Ishikawa (cell line): ENCODE measurements around the gene DDI2.

Source experiments
- CEBPB ChIP-seq: IDR thresholded peaks from 2 replicates; pipeline ENCODE4 v1.6.1; 2012
- CREB1 ChIP-seq: IDR thresholded peaks from 2 replicates; pipeline ENCODE4 v1.6.1; 2012; ENCODE audit warnings: low read depth
- EGR1 ChIP-seq: IDR thresholded peaks from 2 replicates; pipeline ENCODE4 v1.6.1; 2012
- EP300 ChIP-seq: IDR thresholded peaks from 2 replicates; pipeline ENCODE4 v1.6.1; 2012; ENCODE audit warnings: borderline replicate concordance
- FOXM1 ChIP-seq: IDR thresholded peaks from 2 replicates; pipeline ENCODE4 v1.6.1; 2012; ENCODE audit warnings: low read depth, borderline replicate concordance
- MAX ChIP-seq: IDR thresholded peaks from 2 replicates; pipeline ENCODE4 v1.6.1; 2012
- NFIC ChIP-seq: IDR thresholded peaks from 2 replicates; pipeline ENCODE4 v1.6.1; 2012
- RAD21 ChIP-seq: IDR thresholded peaks from 2 replicates; pipeline ENCODE4 v1.6.1; 2012; ENCODE audit warnings: low read depth
- TAF1 ChIP-seq: IDR thresholded peaks from 2 replicates; pipeline ENCODE4 v1.6.1; 2012; ENCODE audit warnings: low read depth, mild to moderate bottlenecking
- TCF12 ChIP-seq: IDR thresholded peaks from 2 replicates; pipeline ENCODE4 v1.6.1; 2012; ENCODE audit warnings: low read depth
- TEAD4 ChIP-seq: IDR thresholded peaks from 2 replicates; pipeline ENCODE4 v1.6.1; 2012
- YY1 ChIP-seq: IDR thresholded peaks from 2 replicates; pipeline ENCODE4 v1.6.1; 2012; ENCODE audit warnings: low read depth
- TF ChIP-seq, protein P1 (sequence below): IDR thresholded peaks from 2 replicates; pipeline ENCODE4 v1.6.1; 2012; ENCODE audit warnings: low read depth, mild to moderate bottlenecking
- TF ChIP-seq, protein P2 (sequence below): IDR thresholded peaks from 2 replicates; pipeline ENCODE4 v1.6.1; 2012

- no peak for TF ChIP-seq TCF12
- TF ChIP-seq MAX: no peak; the same call in 1 of the 2 replicates
- no peak for TF ChIP-seq YY1
- TF ChIP-seq, protein P1, sequence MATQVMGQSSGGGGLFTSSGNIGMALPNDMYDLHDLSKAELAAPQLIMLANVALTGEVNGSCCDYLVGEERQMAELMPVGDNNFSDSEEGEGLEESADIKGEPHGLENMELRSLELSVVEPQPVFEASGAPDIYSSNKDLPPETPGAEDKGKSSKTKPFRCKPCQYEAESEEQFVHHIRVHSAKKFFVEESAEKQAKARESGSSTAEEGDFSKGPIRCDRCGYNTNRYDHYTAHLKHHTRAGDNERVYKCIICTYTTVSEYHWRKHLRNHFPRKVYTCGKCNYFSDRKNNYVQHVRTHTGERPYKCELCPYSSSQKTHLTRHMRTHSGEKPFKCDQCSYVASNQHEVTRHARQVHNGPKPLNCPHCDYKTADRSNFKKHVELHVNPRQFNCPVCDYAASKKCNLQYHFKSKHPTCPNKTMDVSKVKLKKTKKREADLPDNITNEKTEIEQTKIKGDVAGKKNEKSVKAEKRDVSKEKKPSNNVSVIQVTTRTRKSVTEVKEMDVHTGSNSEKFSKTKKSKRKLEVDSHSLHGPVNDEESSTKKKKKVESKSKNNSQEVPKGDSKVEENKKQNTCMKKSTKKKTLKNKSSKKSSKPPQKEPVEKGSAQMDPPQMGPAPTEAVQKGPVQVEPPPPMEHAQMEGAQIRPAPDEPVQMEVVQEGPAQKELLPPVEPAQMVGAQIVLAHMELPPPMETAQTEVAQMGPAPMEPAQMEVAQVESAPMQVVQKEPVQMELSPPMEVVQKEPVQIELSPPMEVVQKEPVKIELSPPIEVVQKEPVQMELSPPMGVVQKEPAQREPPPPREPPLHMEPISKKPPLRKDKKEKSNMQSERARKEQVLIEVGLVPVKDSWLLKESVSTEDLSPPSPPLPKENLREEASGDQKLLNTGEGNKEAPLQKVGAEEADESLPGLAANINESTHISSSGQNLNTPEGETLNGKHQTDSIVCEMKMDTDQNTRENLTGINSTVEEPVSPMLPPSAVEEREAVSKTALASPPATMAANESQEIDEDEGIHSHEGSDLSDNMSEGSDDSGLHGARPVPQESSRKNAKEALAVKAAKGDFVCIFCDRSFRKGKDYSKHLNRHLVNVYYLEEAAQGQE: no peak
- TF ChIP-seq, protein P2, sequence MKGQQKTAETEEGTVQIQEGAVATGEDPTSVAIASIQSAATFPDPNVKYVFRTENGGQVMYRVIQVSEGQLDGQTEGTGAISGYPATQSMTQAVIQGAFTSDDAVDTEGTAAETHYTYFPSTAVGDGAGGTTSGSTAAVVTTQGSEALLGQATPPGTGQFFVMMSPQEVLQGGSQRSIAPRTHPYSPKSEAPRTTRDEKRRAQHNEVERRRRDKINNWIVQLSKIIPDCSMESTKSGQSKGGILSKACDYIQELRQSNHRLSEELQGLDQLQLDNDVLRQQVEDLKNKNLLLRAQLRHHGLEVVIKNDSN: no peak
- TF ChIP-seq CEBPB: no peak
- TF ChIP-seq RAD21: no peak
- no peak for TF ChIP-seq CREB1
- TF ChIP-seq EGR1: no peak
- no peak for TF ChIP-seq TAF1
- no peak for TF ChIP-seq NFIC
- no peak for TF ChIP-seq EP300
- TF ChIP-seq TEAD4: no peak
- no peak for TF ChIP-seq FOXM1
These were observed 908 bp downstream of the DDI2 start for GRCh38 chr1:15618077-15618654.
